ENCODE measurements around the gene ZAP70.

The ZAP70 gene

GRCh38 chr2:97774425-97774824 is 61.0 kb downstream of the ZAP70 start:
- DNase-seq (ENCODE audit: low read depth): no peak
- no peak overlapping the region for H3K4me3 ChIP-seq (ENCODE audit: low read depth, low read length)
- TF ChIP-seq, protein P1, sequence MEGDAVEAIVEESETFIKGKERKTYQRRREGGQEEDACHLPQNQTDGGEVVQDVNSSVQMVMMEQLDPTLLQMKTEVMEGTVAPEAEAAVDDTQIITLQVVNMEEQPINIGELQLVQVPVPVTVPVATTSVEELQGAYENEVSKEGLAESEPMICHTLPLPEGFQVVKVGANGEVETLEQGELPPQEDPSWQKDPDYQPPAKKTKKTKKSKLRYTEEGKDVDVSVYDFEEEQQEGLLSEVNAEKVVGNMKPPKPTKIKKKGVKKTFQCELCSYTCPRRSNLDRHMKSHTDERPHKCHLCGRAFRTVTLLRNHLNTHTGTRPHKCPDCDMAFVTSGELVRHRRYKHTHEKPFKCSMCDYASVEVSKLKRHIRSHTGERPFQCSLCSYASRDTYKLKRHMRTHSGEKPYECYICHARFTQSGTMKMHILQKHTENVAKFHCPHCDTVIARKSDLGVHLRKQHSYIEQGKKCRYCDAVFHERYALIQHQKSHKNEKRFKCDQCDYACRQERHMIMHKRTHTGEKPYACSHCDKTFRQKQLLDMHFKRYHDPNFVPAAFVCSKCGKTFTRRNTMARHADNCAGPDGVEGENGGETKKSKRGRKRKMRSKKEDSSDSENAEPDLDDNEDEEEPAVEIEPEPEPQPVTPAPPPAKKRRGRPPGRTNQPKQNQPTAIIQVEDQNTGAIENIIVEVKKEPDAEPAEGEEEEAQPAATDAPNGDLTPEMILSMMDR (IDR thresholded peaks at IDR 0.05; ENCODE audit: low read depth, low read length, missing control alignments): no peak

- DNase-seq (ENCODE audit: low read depth): no peak
- TF ChIP-seq, protein P1 (IDR thresholded peaks at IDR 0.05; ENCODE audit: low read depth, low read length, missing control alignments): no peak
- H3K4me3 ChIP-seq (ENCODE audit: low read depth, low read length): no peak overlapping the region
Observed at GRCh38 chr2:97775074-97775473, 61.7 kb downstream of the ZAP70 start.

- no peak overlapping the region for H3K4me3 ChIP-seq (ENCODE audit: low read depth, low read length)
- DNase-seq (ENCODE audit: low read depth): no peak
- TF ChIP-seq, protein P1 (IDR thresholded peaks at IDR 0.05; ENCODE audit: low read depth, low read length, missing control alignments): no peak
Observed at GRCh38 chr2:97779141-97779540, 65.8 kb downstream of the ZAP70 start.

DNA sequence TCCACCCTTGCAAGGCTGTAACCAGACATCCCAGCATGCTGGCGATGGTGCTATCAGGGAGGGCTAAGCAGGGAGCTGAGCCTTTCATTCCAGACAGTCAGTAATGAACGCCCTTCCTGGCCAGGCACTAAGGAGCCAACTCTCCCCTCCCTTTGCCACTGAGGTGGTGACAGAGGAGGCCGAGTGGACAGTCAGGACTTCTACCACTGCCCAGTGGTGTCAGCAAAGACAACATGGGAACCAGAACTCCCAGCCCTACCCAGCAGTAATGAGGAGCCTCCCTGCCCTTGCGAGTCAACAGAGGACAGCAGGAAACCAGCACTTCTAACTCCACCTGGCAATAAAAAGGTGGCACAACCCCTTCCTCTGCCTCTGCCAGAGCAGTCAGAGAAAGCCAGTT is 68.6 kb downstream of the ZAP70 start:
- DNase-seq (ENCODE audit: low read depth): no peak
- H3K4me3 ChIP-seq (ENCODE audit: low read depth, low read length): no peak overlapping the region
- TF ChIP-seq, protein P1 (IDR thresholded peaks at IDR 0.05; ENCODE audit: low read depth, low read length, missing control alignments): no peak

DNA sequence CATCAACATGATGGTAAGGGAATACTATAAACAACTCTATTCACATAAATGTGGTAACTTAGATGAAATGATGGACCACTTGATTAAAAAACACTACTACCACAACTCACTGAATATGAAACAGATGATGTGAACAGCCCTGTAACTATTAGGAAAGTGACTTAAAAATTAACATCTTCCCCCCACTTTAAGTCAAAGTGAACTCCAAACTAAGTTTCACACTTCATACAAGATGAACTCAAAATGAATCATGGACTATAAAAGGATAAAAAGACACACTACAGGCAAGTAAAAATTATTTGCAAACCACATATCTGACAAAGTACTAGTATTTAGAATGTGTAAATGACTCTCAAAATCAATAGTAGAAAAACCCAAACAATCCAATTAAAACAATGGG is 71.6 kb downstream of the ZAP70 start:
- H3K4me3 ChIP-seq (ENCODE audit: low read depth, low read length): no peak overlapping the region
- DNase-seq (ENCODE audit: low read depth): no peak
- TF ChIP-seq, protein P1 (IDR thresholded peaks at IDR 0.05; ENCODE audit: low read depth, low read length, missing control alignments): no peak

DNA sequence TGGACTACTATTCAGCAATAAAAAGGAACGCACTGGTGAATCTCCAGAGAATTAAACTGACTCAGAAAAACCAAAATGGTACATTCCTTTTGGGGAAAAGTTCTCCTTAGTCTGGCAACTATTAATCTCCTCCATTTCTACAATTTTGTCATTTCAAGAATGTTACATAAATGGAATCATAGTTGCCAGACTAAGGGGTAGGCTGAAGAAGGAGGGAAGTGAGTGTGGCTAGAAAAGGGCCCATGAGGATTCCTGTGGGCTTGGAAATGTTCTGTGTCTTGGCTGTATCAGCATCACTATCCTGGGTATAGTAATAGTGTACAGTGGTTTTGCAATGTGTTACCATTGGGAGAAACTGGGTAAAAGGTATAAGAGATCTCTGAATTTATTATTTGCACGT is 72.4 kb downstream of the ZAP70 start:
- TF ChIP-seq, protein P1 (IDR thresholded peaks at IDR 0.05; ENCODE audit: low read depth, low read length, missing control alignments): no peak
- no peak overlapping the region for H3K4me3 ChIP-seq (ENCODE audit: low read depth, low read length)
- no peak for DNase-seq (ENCODE audit: low read depth)

DNA sequence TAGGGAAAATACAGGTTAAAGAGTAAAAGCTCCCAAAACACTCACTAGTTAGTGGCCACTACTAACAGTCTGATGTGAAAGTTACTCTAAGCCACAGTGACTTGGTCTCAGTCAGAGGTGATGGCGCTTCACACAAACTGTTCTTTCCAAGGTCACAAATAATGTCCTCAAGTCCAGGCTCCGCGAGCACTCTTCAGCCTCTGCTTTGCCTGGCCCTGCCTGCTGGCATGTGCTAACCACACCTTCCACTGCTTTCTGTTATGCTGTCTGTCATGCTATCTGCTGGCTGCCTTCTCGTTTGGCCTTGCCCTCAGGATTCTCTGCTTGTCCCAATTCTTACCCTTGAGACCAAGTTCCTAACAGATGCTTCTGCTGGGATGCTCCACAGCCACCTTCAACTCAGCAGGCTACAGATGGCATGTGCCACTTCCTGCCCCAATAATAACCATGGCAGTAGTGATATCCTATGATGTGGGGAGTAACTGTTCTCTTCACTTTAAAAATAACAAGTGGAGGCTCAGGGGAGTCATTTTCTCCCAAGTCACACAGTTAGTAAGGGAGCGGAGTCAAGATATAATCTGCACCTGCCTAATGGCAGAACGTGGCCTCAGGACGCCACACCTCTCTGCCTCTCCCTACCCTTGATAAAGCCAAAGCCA is 75.7 kb downstream of the ZAP70 start:
- H3K4me3 ChIP-seq (ENCODE audit: low read depth, low read length): no peak overlapping the region
- TF ChIP-seq, protein P1 (IDR thresholded peaks at IDR 0.05; ENCODE audit: low read depth, low read length, missing control alignments): no peak
- DNase-seq (ENCODE audit: low read depth): no peak
